Kidney epithelial cell (primary cell): ENCODE measurements around the gene FSTL4. TPM values are rescaled to one million over a fixed set of nuclear protein-coding genes. Genes with fewer than 3 reads are reported as not detected.

Source experiments
- DNase-seq: peaks from one replicate; pipeline ENCODE4 v3.0.0-alpha.2; 2010; ENCODE audit warnings: low read depth
- H3K27me3 ChIP-seq: 2 replicates; pipeline ENCODE4 v1.6.0; 2011; ENCODE audit warnings: low read length; ENCODE audit not compliant: control insufficient read depth, insufficient read depth
- H3K36me3 ChIP-seq: 2 replicates; pipeline ENCODE4 v1.5.1; 2011; ENCODE audit warnings: low read length; ENCODE audit not compliant: control insufficient read depth, insufficient read depth
- H3K4me3 ChIP-seq: 2 replicates; pipeline ENCODE4 v1.5.1; 2011; ENCODE audit warnings: low read depth, mild to moderate bottlenecking, control low read depth, low read length
- total RNA-seq: library from RNA; depleted of rRNA; stranded (reverse); fragments of >200 nt; gene quantifications from 2 replicates; pipeline ENCODE4 v1.2.3, GENCODE V29; 2015
- TF ChIP-seq, protein P1 (sequence below): IDR thresholded peaks from 2 replicates; pipeline ENCODE4 v1.5.1; 2011; ENCODE audit warnings: mild to moderate bottlenecking, moderate library complexity, low read length, control low read depth, inconsistent platforms; ENCODE audit not compliant: insufficient read depth, poor library complexity, severe bottlenecking

The FSTL4 gene
- total RNA-seq, 1 donor from 2014 or later, result not detected

DNA sequence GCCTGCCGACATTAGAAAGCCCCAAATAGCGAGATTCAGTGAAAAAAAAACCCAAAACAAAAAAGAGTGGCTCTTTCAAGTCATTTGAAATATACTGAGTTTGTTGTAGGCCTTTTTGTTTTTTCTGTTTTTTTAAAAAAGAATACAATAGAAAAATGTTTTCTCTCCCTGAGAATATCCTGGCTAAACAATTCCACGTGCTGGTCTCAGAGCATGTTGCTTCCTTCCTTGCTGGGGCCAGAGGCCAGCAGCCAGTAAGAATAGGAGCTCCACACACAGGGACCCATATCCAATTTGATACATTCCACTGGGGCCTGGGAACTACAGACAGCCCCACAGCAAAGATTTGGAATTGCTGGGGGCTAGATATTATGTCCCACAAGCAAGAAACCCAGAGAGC, 369.1 kb downstream of the FSTL4 start:
- Histone ChIP-seq H3K36me3 (no peaks in the 10 kb centered on the region), H3K27me3 (no peaks in the 10 kb centered on the region), H3K4me3 (no peak overlapping the region)
- no peak for DNase-seq
- TF ChIP-seq, protein P1, sequence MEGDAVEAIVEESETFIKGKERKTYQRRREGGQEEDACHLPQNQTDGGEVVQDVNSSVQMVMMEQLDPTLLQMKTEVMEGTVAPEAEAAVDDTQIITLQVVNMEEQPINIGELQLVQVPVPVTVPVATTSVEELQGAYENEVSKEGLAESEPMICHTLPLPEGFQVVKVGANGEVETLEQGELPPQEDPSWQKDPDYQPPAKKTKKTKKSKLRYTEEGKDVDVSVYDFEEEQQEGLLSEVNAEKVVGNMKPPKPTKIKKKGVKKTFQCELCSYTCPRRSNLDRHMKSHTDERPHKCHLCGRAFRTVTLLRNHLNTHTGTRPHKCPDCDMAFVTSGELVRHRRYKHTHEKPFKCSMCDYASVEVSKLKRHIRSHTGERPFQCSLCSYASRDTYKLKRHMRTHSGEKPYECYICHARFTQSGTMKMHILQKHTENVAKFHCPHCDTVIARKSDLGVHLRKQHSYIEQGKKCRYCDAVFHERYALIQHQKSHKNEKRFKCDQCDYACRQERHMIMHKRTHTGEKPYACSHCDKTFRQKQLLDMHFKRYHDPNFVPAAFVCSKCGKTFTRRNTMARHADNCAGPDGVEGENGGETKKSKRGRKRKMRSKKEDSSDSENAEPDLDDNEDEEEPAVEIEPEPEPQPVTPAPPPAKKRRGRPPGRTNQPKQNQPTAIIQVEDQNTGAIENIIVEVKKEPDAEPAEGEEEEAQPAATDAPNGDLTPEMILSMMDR, result no peak

DNA sequence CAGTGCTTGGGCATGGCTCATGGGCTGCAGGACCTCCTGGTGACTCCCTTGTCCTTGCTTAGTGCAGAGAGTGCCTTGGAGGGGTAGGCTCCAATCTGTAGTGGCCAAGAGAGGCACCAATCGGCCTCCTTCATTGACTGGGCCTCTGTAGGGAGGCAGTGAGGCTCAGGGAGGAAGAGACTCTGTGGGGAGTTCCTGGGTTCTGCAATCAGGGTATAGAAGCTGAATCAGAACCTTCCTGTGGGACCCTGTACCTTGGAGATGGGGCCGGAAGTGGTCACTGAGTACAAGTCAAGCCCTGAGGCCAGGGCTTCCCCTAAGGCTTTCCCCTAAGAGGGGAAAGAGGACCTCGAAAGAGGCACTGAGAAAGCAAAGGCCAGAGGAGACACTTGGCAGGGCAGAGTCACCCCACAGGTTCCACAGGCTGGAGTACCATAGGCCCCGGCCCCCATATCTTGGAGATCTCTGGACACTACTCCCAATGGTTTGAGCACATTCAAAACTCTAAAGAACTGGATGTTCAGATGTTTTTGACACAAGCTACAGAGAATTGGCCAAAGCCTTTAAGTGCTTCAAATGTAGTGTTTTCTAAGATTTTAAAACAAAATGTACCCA, 370.0 kb downstream of the FSTL4 start:
- TF ChIP-seq, protein P1, result no peak
- no peak for DNase-seq
- no peaks in the 10 kb centered on the region for H3K27me3 ChIP-seq
- no peaks in the 10 kb centered on the region for H3K36me3 ChIP-seq
- H3K4me3 ChIP-seq, result no peak overlapping the region

DNA sequence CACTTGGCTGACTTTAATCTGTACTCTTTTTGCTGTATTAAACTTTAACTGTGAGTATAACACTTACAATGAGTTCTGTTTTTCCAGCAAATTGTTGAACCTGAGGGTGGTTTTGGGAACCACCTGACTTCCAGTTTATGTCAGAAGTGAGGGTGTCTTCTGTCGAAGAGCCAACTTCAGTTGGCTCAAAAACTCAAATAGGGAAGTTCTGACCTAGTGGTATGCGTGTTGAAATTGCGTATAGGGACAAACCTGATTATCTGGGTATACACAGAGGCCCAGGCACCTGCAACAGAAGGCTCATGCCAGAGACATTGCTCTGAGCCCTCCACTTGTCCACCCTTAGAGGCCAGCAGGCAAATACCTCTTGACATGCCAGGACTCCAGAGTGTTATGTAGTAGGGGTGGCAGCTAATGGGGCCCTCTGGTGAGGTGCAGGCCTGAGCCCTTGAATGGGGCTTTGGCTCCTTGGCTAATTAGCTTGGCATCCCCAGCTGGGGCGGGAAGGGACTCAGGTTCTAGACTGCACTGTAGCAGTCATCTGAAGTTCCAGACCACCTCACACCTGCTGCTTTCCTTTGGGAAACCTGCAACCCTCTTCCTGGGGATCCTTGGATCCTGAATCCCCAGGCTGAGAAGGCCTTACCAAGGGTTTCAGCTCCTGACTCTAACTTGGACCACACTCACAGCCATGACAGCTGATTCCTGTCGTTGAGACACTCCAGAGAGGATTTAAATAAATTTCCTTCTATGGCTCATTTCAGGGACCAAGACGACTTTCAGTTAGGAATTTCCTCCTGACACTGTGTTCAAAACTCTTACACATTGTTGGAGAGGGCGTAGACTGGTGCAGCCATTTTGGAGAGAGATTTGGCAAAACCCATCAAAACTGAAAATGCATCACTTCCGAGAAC, 370.9 kb downstream of the FSTL4 start:
- TF ChIP-seq, protein P1, result no peak
- no peak for DNase-seq
- Histone ChIP-seq H3K27me3 (no peaks in the 10 kb centered on the region), H3K36me3 (no peaks in the 10 kb centered on the region), H3K4me3 (no peak overlapping the region)

DNA sequence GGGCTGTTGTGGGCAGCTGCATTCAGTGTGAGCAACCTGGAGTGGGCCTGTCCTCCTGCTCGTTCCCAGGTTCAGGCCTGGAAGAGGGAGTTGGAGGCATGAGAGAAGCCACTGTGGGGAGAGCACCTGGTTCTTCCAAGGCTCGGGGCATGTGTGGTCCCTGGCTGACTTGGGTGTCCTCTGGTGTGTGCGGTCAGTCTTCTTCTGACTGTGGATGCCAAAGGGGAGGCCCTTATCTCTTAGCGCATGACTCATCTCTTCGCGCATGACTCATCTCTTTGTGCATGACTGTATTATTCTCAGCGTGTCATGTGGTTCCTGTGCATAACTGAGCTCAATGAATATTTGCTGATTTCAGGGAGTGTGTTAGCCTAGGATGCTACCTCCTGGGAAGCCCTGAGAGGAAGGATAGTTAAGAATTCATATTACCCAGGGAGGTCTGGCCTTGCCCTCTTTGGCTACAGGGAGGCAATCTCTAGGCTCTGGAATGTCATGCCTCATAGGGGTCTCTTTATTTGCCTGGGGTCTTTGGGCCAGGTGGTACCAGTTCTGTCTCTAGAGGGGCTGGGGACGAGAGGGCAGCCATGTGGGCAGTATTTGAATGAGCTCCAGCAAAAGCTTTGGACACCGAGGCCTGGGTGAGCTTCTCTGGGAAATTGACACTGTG, 371.8 kb downstream of the FSTL4 start:
- Histone ChIP-seq H3K27me3 (no peaks in the 10 kb centered on the region), H3K36me3 (no peaks in the 10 kb centered on the region), H3K4me3 (no peak overlapping the region)
- TF ChIP-seq, protein P1, result no peak
- DNase-seq, result peak; percentile 89

DNA sequence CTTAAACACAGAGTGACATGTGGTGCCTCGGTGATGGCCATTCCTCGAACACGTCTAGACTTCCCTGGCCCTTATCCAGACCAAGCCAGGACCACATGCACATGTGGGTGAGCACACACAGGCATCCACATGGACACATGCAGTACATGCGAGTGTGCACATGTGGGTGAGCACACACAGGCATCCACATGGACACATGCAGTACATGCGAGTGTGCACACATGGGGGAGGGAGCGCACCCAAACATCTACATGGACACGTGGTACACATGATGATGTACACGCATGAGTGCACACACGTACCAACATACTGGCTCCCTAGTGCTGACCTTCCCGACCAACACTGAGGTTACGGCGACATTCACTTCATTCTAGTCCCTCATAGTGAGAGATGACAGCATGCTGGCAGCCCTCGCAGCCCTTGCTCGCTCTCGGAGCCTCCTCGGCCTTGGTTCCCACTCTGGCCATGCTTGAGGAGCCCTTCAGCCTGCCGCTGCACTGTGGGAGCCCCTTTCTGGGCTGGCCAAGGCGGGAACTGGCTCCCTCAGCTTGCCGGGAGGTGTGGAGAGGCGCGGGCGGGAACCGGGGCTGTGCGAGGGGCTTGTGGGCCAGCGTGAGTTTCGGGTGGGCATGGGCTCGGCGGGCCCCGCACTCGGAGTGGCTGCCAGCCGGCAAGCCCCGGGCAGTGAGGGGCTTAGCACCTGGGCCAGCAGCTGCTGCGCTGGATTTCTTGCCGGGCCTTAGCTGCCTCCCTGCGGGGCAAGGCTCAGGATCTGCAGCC, 373.7 kb downstream of the FSTL4 start:
- no peaks in the 10 kb centered on the region for H3K36me3 ChIP-seq
- no peak overlapping the region for H3K4me3 ChIP-seq
- TF ChIP-seq, protein P1, result no peak
- no peaks in the 10 kb centered on the region for H3K27me3 ChIP-seq
- DNase-seq, result no peak
